Measurements from ENCODE around the gene MEF2B. TPM values are rescaled to one million over a fixed set of nuclear protein-coding genes. Genes with fewer than 3 reads are reported as not detected.

MEF2B gene
- total RNA-seq, 1 donor from 2014 or later: 1.4 TPM

- no peaks in the 10 kb centered on the region for H3K27me3 ChIP-seq
- no peaks in the 10 kb centered on the region for H3K9me3 ChIP-seq
- DNase-seq (no peak), ATAC-seq (no peak)
- H3K4me1 ChIP-seq: peaks cover 4% of the 10 kb centered on the region
- TF ChIP-seq CTCF (IDR thresholded peaks at IDR 0.05): no peak
- H3K4me3 ChIP-seq: no peak overlapping the region
- intact Hi-C loops (cut with DNase I): no loop called here
- no peak overlapping the region for H3K27ac ChIP-seq
- H3K36me3 ChIP-seq: peaks cover 15% of the 10 kb centered on the region
Measured at GRCh38 chr19:19147344-19147743, 22.7 kb downstream of the MEF2B start.

GRCh38 chr19:19146865-19147264, 23.2 kb downstream of the MEF2B start:
- DNase-seq (no peak), ATAC-seq (no peak)
- Histone ChIP-seq H3K4me1 (peaks cover 4% of the 10 kb centered on the region), H3K27me3 (no peaks in the 10 kb centered on the region), H3K4me3 (no peak overlapping the region), H3K9me3 (no peaks in the 10 kb centered on the region), H3K27ac (no peak overlapping the region), H3K36me3 (peaks cover 15% of the 10 kb centered on the region)
- intact Hi-C loops (cut with DNase I): no loop called here
- no peak for TF ChIP-seq CTCF (IDR thresholded peaks at IDR 0.05)

GRCh38 chr19:19145684-19146608, 24.1 kb downstream of the MEF2B start:
- DNase-seq (peak; percentile 89), ATAC-seq (peak; percentile 89)
- intact Hi-C loops (cut with DNase I): no loop called here
- no peaks in the 10 kb centered on the region for H3K27me3 ChIP-seq
- H3K4me1 ChIP-seq: peaks cover 4% of the 10 kb centered on the region
- H3K27ac ChIP-seq: no peak overlapping the region
- H3K36me3 ChIP-seq: peaks cover 15% of the 10 kb centered on the region
- no peak overlapping the region for H3K4me3 ChIP-seq
- TF ChIP-seq CTCF (IDR thresholded peaks at IDR 0.05): peak; percentile 90
- H3K9me3 ChIP-seq: no peaks in the 10 kb centered on the region

GRCh38 chr19:19145281-19145680, 24.8 kb downstream of the MEF2B start:
- no peaks in the 10 kb centered on the region for H3K9me3 ChIP-seq
- DNase-seq (no peak), ATAC-seq (peak; percentile 2)
- H3K27me3 ChIP-seq: no peaks in the 10 kb centered on the region
- no peak for TF ChIP-seq CTCF (IDR thresholded peaks at IDR 0.05)
- intact Hi-C loops (cut with DNase I): no loop called here
- peaks cover 4% of the 10 kb centered on the region for H3K4me1 ChIP-seq
- peaks cover 15% of the 10 kb centered on the region for H3K36me3 ChIP-seq
- H3K4me3 ChIP-seq: no peak overlapping the region
- no peak overlapping the region for H3K27ac ChIP-seq

- Histone ChIP-seq H3K9me3 (no peaks in the 10 kb centered on the region), H3K27me3 (no peaks in the 10 kb centered on the region), H3K36me3 (no peaks in the 10 kb centered on the region), H3K27ac (no peak overlapping the region), H3K4me3 (no peak overlapping the region), H3K4me1 (peaks cover 14% of the 10 kb centered on the region)
- no peak for DNase-seq
- ATAC-seq: no peak
- no peak for TF ChIP-seq CTCF (IDR thresholded peaks at IDR 0.05)
- intact Hi-C loops (cut with DNase I): no loop called here
Measured at GRCh38 chr19:19142347-19142746, 27.7 kb downstream of the MEF2B start.

Data from upper lobe of right lung (tissue), 1 donor.